GM12878 (cell line): ENCODE measurements around the gene ACTL8. TPM values are rescaled to one million over a fixed set of nuclear protein-coding genes. Genes with fewer than 3 reads are reported as not detected.

Experiments used
- ATAC-seq: fragments of 200-7000 bp; cut with Tn5 transposase; 3 replicates; pipeline ENCODE4 v1.9.1; 2020; ENCODE audit warnings: mild to moderate bottlenecking, moderate library complexity
- BruUV-seq: library from RNA; stranded (reverse); fragments of 400-500 nt; replicated peaks from 2 replicates; lab custom pipeline; 2021; lab: Mats Ljungman, UMichigan
- CTCF ChIA-PET: fragments of 300-600 bp; sonication (Branson Sonifier 250); formaldehyde crosslinking; extraction: SDS; loops from one replicate; lab custom pipeline; 2021; ENCODE audit warnings: inconsistent platforms; lab: Yijun Ruan, JAX
- POLR2A ChIA-PET: fragments of 350-600 bp; formaldehyde crosslinking; extraction: SDS; loops from one replicate; lab custom pipeline; 2021; ENCODE audit warnings: inconsistent platforms; lab: Charles Lee
- RAD21 ChIA-PET: fragments of 300-600 bp; sonication (Branson Sonifier 250); formaldehyde crosslinking; loops from one replicate; lab custom pipeline; 2023; ENCODE audit warnings: antibody characterized with exemption; ENCODE audit not compliant: unreplicated experiment; lab: Charles Lee
- SMC1A ChIA-PET: fragments of 300-600 bp; sonication (Branson Sonifier 250); formaldehyde crosslinking; loops from one replicate; lab custom pipeline; 2023; ENCODE audit not compliant: unreplicated experiment, uncharacterized antibody; lab: Charles Lee
- DNase-seq: peaks from one replicate; pipeline ENCODE4 v3.0.0-alpha.2; 2011; ENCODE audit warnings: low read depth, low spot score
- FAIRE-seq: peaks from 3 replicates; lab custom pipeline; 2011; peaks lifted over from hg19 to GRCh38; lab: Jason Lieb, UNC
- H2AFZ ChIP-seq: 2 replicates; pipeline ENCODE4 v1.6.0; 2011; ENCODE audit warnings: low read depth, low read length, control low read depth; ENCODE audit not compliant: control insufficient read depth
- H3K27ac ChIP-seq: 2 replicates; pipeline ENCODE4 v1.5.1; 2011; ENCODE audit warnings: control low read depth; ENCODE audit not compliant: control insufficient read depth, insufficient read depth
- H3K27me3 ChIP-seq, 2 experiments: replicated peaks in 1 of 2; 2 replicates each; pipeline versions ENCODE4 v1.6.0 to v1.6.1; 2011; ENCODE audit warnings: low read length in 1 of 2; ENCODE audit not compliant: control insufficient read depth in 2 of 2, insufficient read depth in 2 of 2
- H3K36me3 ChIP-seq, 2 experiments: 2 replicates each; pipeline ENCODE4 v1.5.1; 2011; ENCODE audit warnings: low read length in 1 of 2; ENCODE audit not compliant: control insufficient read depth in 2 of 2, insufficient read depth in 2 of 2
- H3K4me1 ChIP-seq: 2 replicates; pipeline ENCODE4 v1.6.1; 2011; ENCODE audit warnings: mild to moderate bottlenecking, low read length, moderate library complexity, mixed read lengths; ENCODE audit not compliant: control insufficient read depth, insufficient read depth
- H3K4me2 ChIP-seq: 2 replicates; pipeline ENCODE4 v1.6.0; 2011; ENCODE audit warnings: control low read depth; ENCODE audit not compliant: control insufficient read depth, insufficient read depth
- H3K4me3 ChIP-seq: fragments of 200-600 bp; sonication (generic); 2 replicates; pipeline ENCODE4 v1.5.1; 2016
- H3K79me2 ChIP-seq: 2 replicates; pipeline ENCODE4 v1.6.0; 2011; ENCODE audit warnings: low read length; ENCODE audit not compliant: control insufficient read depth, insufficient read depth
- H3K9ac ChIP-seq: 2 replicates; pipeline ENCODE4 v1.8.0; 2011; ENCODE audit warnings: low read length, control low read depth, mixed read lengths; ENCODE audit not compliant: control insufficient read depth, insufficient read depth
- H3K9me3 ChIP-seq: replicated peaks from 3 replicates; pipeline ENCODE4 v1.5.1; 2011; ENCODE audit warnings: mild to moderate bottlenecking, low read length; ENCODE audit not compliant: control insufficient read depth, insufficient read depth
- H4K20me1 ChIP-seq: 2 replicates; pipeline ENCODE4 v1.6.0; 2011; ENCODE audit not compliant: control insufficient read depth, insufficient read depth
- CEBPB ChIP-seq, 2 experiments: fragments of 150-350 bp in 1 of 2; IDR thresholded peaks; 2 replicates each; pipeline ENCODE4 v1.6.1; 2012 to 2014; ENCODE audit warnings: low read depth in 2 of 2, low read length in 2 of 2, borderline replicate concordance in 1 of 2, inconsistent platforms in 1 of 2
- EED ChIP-seq: sonication (generic); IDR thresholded peaks from 2 replicates; pipeline ENCODE4 v1.6.1; 2016; ENCODE audit warnings: antibody characterized with exemption, low read depth
- EP300 ChIP-seq, 2 experiments: fragments of 150-350 bp in 1 of 2; IDR thresholded peaks; 2 replicates each; pipeline ENCODE4 v1.6.1; 2011 to 2012; ENCODE audit warnings: low read depth in 2 of 2, low read length in 2 of 2, borderline replicate concordance in 1 of 2, improper control_type of control experiment in 1 of 2, inconsistent platforms in 1 of 2; ENCODE audit not compliant: control insufficient read depth in 1 of 2
- JUNB ChIP-seq: IDR thresholded peaks from 2 replicates; pipeline ENCODE4 v1.6.1; 2016; ENCODE audit warnings: antibody characterized with exemption, mild to moderate bottlenecking
- KDM1A ChIP-seq: fragments of 200-600 bp; sonication (generic); IDR thresholded peaks from 2 replicates; pipeline ENCODE4 v1.6.1; 2016; ENCODE audit warnings: borderline replicate concordance
- MTA2 ChIP-seq: fragments of 450-650 bp; IDR thresholded peaks from 2 replicates; pipeline ENCODE4 v1.6.1; 2016; ENCODE audit warnings: low read depth, mild to moderate bottlenecking, moderate library complexity
- MTA3 ChIP-seq: IDR thresholded peaks from 2 replicates; pipeline ENCODE4 v1.6.1; 2012; ENCODE audit warnings: low read length, inconsistent platforms, borderline replicate concordance
- NFXL1 ChIP-seq: fragments of 450-650 bp; IDR thresholded peaks from 2 replicates; pipeline ENCODE4 v1.6.1; 2017; ENCODE audit warnings: antibody characterized with exemption, mild to moderate bottlenecking, borderline replicate concordance
- NFYB ChIP-seq: IDR thresholded peaks from 2 replicates; pipeline ENCODE4 v1.6.1; 2011; ENCODE audit warnings: low read depth, mild to moderate bottlenecking, low read length, improper control_type of control experiment, moderate library complexity; ENCODE audit not compliant: insufficient read depth
- NR2F1 ChIP-seq: fragments of 450-650 bp; conservative IDR thresholded peaks from 2 replicates; pipeline ENCODE4 v1.6.1; 2017; ENCODE audit warnings: mild to moderate bottlenecking
- RCOR1 ChIP-seq: conservative IDR thresholded peaks from 2 replicates; pipeline ENCODE4 v1.6.1; 2012; ENCODE audit warnings: low read depth, low read length, improper control_type of control experiment
- RELB ChIP-seq: fragments of 450-650 bp; IDR thresholded peaks from 2 replicates; pipeline ENCODE4 v1.6.1; 2017; ENCODE audit warnings: low read depth, mild to moderate bottlenecking, moderate library complexity
- TARDBP ChIP-seq: IDR thresholded peaks from 2 replicates; pipeline ENCODE4 v1.6.1; 2016; ENCODE audit warnings: borderline replicate concordance
- WGBS: methylation state at CpG from one replicate; pipeline ENCODE4 v1.1.6; 2016; ENCODE audit warnings: low lambda C conversion rate; ENCODE audit not compliant: insufficient replicate concordance, insufficient coverage; ENCODE audit errors: missing lambda C conversion rate; 5-methylcytosine and 5-hydroxymethylcytosine counted together
- in situ Hi-C: fragments of 300-500 bp; cut with MboI; formaldehyde crosslinking; loops from 9 replicates; pipeline ENCODE4 v1.14.3; 2018; ENCODE audit warnings: mixed read lengths
- intact Hi-C: fragments of 100-400 bp; cut with micrococcal nuclease; formaldehyde crosslinking; loops from one replicate; pipeline ENCODE4 v1.14.2; 2022; ENCODE audit not compliant: unreplicated experiment
- polyA plus RNA-seq, 11 experiments: library from polyadenylated mRNA; depleted of rRNA in 4 of 11; unstranded in 6 of 11; stranded (reverse) in 5 of 11; fragments of >200 nt; fragmentation: Nextera tagmentation in 4 of 11; fragmentation: Illumina TruSeq in 1 of 11; extraction: Ambion mirVana in 4 of 11; extraction: Trizol in 1 of 11; gene quantifications; 1 replicate in 1 of 11; 2 replicates in 10 of 11; pipeline versions ENCODE4 v1.2.1 to v1.2.3, GENCODE V29; 2011 to 2016; ENCODE audit warnings: inconsistent platforms in 2 of 11, missing spikeins in 2 of 11, low read depth in 1 of 11
- total RNA-seq, 4 experiments: library from RNA; depleted of rRNA in 3 of 4; stranded (reverse); fragments of >200 nt in 3 of 4; fragmentation: Illumina TruSeq in 1 of 4; extraction: Trizol in 1 of 4; gene quantifications; 2 replicates each; pipeline versions ENCODE4 v1.2.1 to v1.2.3, GENCODE V29; 2013 to 2021
- TF ChIP-seq, protein P1 (sequence below): fragments of 450-650 bp; IDR thresholded peaks from 2 replicates; pipeline ENCODE4 v1.6.1; 2018; ENCODE audit warnings: mild to moderate bottlenecking, low read depth, moderate library complexity; ENCODE audit not compliant: partially characterized antibody
- TF ChIP-seq, protein P2 (sequence below): IDR thresholded peaks from 2 replicates; pipeline ENCODE4 v1.6.1; 2012; ENCODE audit warnings: low read depth, low read length, improper control_type of control experiment
- TF ChIP-seq, protein P3 (sequence below): fragments of 150-350 bp; IDR thresholded peaks from 2 replicates; pipeline ENCODE4 v1.6.1; 2016; ENCODE audit warnings: low read depth, low read length

The ACTL8 gene
- total and polyA plus RNA-seq, 10 of the 15 experiments (the other 5 are each of a cell fraction or from before 2014, with no cell fraction given), result 0.05 to 0.27 TPM; not detected in 8

GRCh38 chr1:17728123-17728712 lies 26.9 kb upstream of the ACTL8 start:
- H3K36me3 ChIP-seq, result no peaks in the 10 kb centered on the region
- POLR2A ChIA-PET, result no interaction called here
- no peak for ATAC-seq
- TF ChIP-seq RCOR1, result no peak
- TF ChIP-seq, protein P1, sequence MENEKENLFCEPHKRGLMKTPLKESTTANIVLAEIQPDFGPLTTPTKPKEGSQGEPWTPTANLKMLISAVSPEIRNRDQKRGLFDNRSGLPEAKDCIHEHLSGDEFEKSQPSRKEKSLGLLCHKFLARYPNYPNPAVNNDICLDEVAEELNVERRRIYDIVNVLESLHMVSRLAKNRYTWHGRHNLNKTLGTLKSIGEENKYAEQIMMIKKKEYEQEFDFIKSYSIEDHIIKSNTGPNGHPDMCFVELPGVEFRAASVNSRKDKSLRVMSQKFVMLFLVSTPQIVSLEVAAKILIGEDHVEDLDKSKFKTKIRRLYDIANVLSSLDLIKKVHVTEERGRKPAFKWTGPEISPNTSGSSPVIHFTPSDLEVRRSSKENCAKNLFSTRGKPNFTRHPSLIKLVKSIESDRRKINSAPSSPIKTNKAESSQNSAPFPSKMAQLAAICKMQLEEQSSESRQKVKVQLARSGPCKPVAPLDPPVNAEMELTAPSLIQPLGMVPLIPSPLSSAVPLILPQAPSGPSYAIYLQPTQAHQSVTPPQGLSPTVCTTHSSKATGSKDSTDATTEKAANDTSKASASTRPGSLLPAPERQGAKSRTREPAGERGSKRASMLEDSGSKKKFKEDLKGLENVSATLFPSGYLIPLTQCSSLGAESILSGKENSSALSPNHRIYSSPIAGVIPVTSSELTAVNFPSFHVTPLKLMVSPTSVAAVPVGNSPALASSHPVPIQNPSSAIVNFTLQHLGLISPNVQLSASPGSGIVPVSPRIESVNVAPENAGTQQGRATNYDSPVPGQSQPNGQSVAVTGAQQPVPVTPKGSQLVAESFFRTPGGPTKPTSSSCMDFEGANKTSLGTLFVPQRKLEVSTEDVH, result no peak
- TF ChIP-seq RELB, result no peak
- no peak for TF ChIP-seq NR2F1
- no peak for TF ChIP-seq EED
- no peak for TF ChIP-seq NFYB
- no peak for TF ChIP-seq JUNB
- no peak for TF ChIP-seq MTA2
- no peak for TF ChIP-seq EP300 (IDR thresholded peaks at IDR 0.05; ENCODE audit: borderline replicate concordance in 1 of 2, control insufficient read depth in 1 of 2, low read depth in 2 of 2, low read length in 2 of 2)
- no peak for TF ChIP-seq MTA3
- no peak for TF ChIP-seq NFXL1
- no peak for TF ChIP-seq CEBPB (IDR thresholded peaks at IDR 0.05; ENCODE audit: borderline replicate concordance in 1 of 2, low read depth in 2 of 2, low read length in 2 of 2)
- no peak for TF ChIP-seq TARDBP
- TF ChIP-seq, protein P2, sequence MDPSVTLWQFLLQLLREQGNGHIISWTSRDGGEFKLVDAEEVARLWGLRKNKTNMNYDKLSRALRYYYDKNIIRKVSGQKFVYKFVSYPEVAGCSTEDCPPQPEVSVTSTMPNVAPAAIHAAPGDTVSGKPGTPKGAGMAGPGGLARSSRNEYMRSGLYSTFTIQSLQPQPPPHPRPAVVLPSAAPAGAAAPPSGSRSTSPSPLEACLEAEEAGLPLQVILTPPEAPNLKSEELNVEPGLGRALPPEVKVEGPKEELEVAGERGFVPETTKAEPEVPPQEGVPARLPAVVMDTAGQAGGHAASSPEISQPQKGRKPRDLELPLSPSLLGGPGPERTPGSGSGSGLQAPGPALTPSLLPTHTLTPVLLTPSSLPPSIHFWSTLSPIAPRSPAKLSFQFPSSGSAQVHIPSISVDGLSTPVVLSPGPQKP, result no peak
- TF ChIP-seq, protein P3, sequence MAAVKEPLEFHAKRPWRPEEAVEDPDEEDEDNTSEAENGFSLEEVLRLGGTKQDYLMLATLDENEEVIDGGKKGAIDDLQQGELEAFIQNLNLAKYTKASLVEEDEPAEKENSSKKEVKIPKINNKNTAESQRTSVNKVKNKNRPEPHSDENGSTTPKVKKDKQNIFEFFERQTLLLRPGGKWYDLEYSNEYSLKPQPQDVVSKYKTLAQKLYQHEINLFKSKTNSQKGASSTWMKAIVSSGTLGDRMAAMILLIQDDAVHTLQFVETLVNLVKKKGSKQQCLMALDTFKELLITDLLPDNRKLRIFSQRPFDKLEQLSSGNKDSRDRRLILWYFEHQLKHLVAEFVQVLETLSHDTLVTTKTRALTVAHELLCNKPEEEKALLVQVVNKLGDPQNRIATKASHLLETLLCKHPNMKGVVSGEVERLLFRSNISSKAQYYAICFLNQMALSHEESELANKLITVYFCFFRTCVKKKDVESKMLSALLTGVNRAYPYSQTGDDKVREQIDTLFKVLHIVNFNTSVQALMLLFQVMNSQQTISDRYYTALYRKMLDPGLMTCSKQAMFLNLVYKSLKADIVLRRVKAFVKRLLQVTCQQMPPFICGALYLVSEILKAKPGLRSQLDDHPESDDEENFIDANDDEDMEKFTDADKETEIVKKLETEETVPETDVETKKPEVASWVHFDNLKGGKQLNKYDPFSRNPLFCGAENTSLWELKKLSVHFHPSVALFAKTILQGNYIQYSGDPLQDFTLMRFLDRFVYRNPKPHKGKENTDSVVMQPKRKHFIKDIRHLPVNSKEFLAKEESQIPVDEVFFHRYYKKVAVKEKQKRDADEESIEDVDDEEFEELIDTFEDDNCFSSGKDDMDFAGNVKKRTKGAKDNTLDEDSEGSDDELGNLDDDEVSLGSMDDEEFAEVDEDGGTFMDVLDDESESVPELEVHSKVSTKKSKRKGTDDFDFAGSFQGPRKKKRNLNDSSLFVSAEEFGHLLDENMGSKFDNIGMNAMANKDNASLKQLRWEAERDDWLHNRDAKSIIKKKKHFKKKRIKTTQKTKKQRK, result no peak
- no peak for TF ChIP-seq KDM1A
- TF ChIP-seq, all 136 proteins: peak for 0
- Histone ChIP-seq H4K20me1 (no peaks in the 10 kb centered on the region), H3K27me3 (no peaks in the 10 kb centered on the region), H3K27ac (no peak overlapping the region), H3K9me3 (no peaks in the 10 kb centered on the region), H3K79me2 (no peaks in the 10 kb centered on the region), H3K9ac (no peak overlapping the region), H3K4me1 (no peaks in the 10 kb centered on the region), H3K4me3 (no peak overlapping the region), H2AFZ (no peak overlapping the region), H3K4me2 (no peak overlapping the region)
- FAIRE-seq (no peak), DNase-seq (no peak)
- ChIA-PET CTCF (no interaction called here), RAD21 (no interaction called here), SMC1A (no interaction called here)
- WGBS, result 28% methylated on average over 6 of the region's 6 CpGs
- in situ Hi-C loops (no loop called here), intact Hi-C loops (no loop called here)
- no TSS peak for BruUV-seq
